HepG2 (cell line): Measurements from ENCODE around the gene IGFL1. TPM values are rescaled to one million over a fixed set of nuclear protein-coding genes. Genes with fewer than 3 reads are reported as not detected.

Source experiments
- FOXJ3 ChIP-seq: sonication (generic); formaldehyde crosslinking; IDR thresholded peaks from 2 replicates; pipeline ENCODE4 v1.4.0; 2020; ENCODE audit warnings: missing genetic modification reagents, mild to moderate bottlenecking, borderline replicate concordance
- HDAC6 ChIP-seq: fragments of 200-600 bp; sonication (generic); IDR thresholded peaks from 2 replicates; pipeline ENCODE4 v1.7.0; 2017; ENCODE audit warnings: mild to moderate bottlenecking, antibody characterized with exemption, low read length, low read depth
- HES4 ChIP-seq: sonication (generic); formaldehyde crosslinking; IDR thresholded peaks from 2 replicates; pipeline ENCODE4 v1.9.0; 2021; ENCODE audit warnings: mild to moderate bottlenecking, missing genetic modification reagents, borderline replicate concordance
- KDM6A ChIP-seq: IDR thresholded peaks from 2 replicates; pipeline ENCODE4 v1.6.1; 2016; ENCODE audit warnings: low read depth
- KLF15 ChIP-seq: sonication (generic); formaldehyde crosslinking; IDR thresholded peaks from 2 replicates; pipeline ENCODE4 v1.8.1; 2023; ENCODE audit warnings: borderline replicate concordance, mild to moderate bottlenecking, inconsistent platforms, missing genetic modification reagents, mixed read lengths
- KLF6 ChIP-seq: IDR thresholded peaks from 2 replicates; pipeline ENCODE4 v1.8.0; 2016; ENCODE audit warnings: missing biosample characterization, missing genetic modification reagents
- RERE ChIP-seq: IDR thresholded peaks from 2 replicates; pipeline ENCODE4 v1.6.1; 2016; ENCODE audit warnings: low read depth, missing genetic modification reagents, missing compliant biosample characterization
- SMC3 ChIP-seq: IDR thresholded peaks from 2 replicates; pipeline ENCODE4 v1.6.1; 2011; ENCODE audit warnings: low read length, improper control_type of control experiment
- TARDBP ChIP-seq: sonication (generic); formaldehyde crosslinking; IDR thresholded peaks from 2 replicates; pipeline ENCODE4 v1.8.0; 2022; ENCODE audit warnings: mild to moderate bottlenecking, missing genetic modification reagents
- THAP11 ChIP-seq: IDR thresholded peaks from 2 replicates; pipeline ENCODE4 v1.6.1; 2016; ENCODE audit warnings: missing biosample characterization, missing genetic modification reagents
- TIGD3 ChIP-seq: sonication (generic); formaldehyde crosslinking; IDR thresholded peaks from 2 replicates; pipeline ENCODE4 v1.5.1; 2020; ENCODE audit warnings: mild to moderate bottlenecking, missing genetic modification reagents, borderline replicate concordance
- XBP1 ChIP-seq: sonication (generic); formaldehyde crosslinking; IDR thresholded peaks from 2 replicates; pipeline ENCODE4 v1.5.0; 2020; ENCODE audit warnings: missing genetic modification reagents
- ZFP41 ChIP-seq: sonication (generic); formaldehyde crosslinking; IDR thresholded peaks from 2 replicates; pipeline ENCODE4 v1.4.0; 2020; ENCODE audit warnings: mild to moderate bottlenecking, missing genetic modification reagents, borderline replicate concordance
- ZNF878 ChIP-seq: sonication (generic); formaldehyde crosslinking; IDR thresholded peaks from 2 replicates; pipeline ENCODE4 v1.8.1; 2023; ENCODE audit warnings: mild to moderate bottlenecking, missing genetic modification reagents, moderate library complexity
- polyA plus RNA-seq, 8 experiments: library from polyadenylated mRNA; depleted of rRNA in 3 of 8; stranded (reverse) in 7 of 8; unstranded in 1 of 8; fragments of >200 nt; fragmentation: Illumina TruSeq in 4 of 8; extraction: Trizol in 4 of 8; gene quantifications; 2 replicates each; pipeline versions ENCODE4 v1.2.1 to v1.2.3, GENCODE V29; 2011 to 2016; ENCODE audit warnings: low read depth in 4 of 8, missing spikeins in 1 of 8, mixed read lengths in 1 of 8; ENCODE audit not compliant: insufficient read depth in 1 of 8
- total RNA-seq, 5 experiments: library from RNA; depleted of rRNA; stranded (reverse); fragments of >200 nt; fragmentation: Illumina TruSeq; extraction: Trizol; gene quantifications; 2 replicates each; pipeline ENCODE4 v1.2.3, GENCODE V29; 2016; ENCODE audit warnings: low read depth in 1 of 5
- TF ChIP-seq, protein P1 (sequence below): sonication (generic); formaldehyde crosslinking; IDR thresholded peaks from 2 replicates; pipeline ENCODE4 v1.8.0; 2022; ENCODE audit warnings: mild to moderate bottlenecking, missing genetic modification reagents, borderline replicate concordance
- TF ChIP-seq, protein P2 (sequence below): sonication (generic); formaldehyde crosslinking; conservative IDR thresholded peaks from 2 replicates; pipeline ENCODE4 v1.4.0; 2020; ENCODE audit warnings: mild to moderate bottlenecking, missing genetic modification reagents, moderate library complexity

Gene IGFL1
- total and polyA plus RNA-seq, 2 of the 13 experiments (the other 11 are each of a cell fraction or from before 2014, with no cell fraction given) = not detected

DNA sequence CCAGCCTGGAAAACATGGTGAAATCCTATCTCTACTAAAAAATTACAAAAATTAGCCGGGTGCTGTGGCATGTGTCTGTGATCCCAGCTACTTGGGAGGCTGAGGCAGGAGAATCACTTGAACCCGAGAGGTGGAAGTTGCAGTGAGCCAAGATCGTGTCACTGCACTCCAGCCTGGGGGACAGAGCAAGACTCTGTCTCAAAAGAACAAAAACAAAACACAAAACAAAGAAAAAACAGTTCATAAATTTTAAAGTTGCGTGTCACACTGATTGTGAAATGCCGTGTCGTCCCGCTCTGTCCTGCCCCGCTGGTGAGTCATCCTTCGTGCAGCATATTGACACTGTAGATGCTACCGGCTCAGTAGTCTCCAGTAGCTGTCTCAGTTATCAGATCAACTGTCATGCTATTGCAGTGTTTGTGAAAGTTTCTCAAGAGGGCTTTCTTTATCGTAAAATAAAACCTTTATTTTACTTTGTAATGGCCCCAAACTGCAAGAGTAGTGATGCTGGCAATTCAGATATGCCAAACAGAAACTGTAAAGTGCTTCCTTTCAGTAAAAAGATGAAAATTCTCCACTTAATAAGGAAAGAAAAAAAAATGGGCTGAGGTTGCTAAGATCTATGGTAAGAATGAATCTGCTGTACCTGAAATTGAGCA is 36.4 kb upstream of the IGFL1 start (continued):
- TF ChIP-seq FOXJ3 (CRISPR knock-in tag) (no peak), XBP1 (CRISPR knock-in tag) (no peak), ZFP41 (no peak), THAP11 (peak; percentile 57), HES4 (CRISPR knock-in tag) (no peak), KDM6A (CRISPR knock-in tag) (no peak), TIGD3 (no peak), ZNF878 (CRISPR knock-in tag) (no peak), HDAC6 (no peak), TARDBP (0 out of 2 replicates have a peak, but pooled peaks have one; percentile 16), KLF6 (CRISPR knock-in tag) (no peak), RERE (CRISPR knock-in tag) (peak; percentile 22; the same call in 1 of the 2 replicates), SMC3 (no peak; the same call in 1 of the 2 replicates), KLF15 (CRISPR knock-in tag) (no peak)
- TF ChIP-seq, protein P1, sequence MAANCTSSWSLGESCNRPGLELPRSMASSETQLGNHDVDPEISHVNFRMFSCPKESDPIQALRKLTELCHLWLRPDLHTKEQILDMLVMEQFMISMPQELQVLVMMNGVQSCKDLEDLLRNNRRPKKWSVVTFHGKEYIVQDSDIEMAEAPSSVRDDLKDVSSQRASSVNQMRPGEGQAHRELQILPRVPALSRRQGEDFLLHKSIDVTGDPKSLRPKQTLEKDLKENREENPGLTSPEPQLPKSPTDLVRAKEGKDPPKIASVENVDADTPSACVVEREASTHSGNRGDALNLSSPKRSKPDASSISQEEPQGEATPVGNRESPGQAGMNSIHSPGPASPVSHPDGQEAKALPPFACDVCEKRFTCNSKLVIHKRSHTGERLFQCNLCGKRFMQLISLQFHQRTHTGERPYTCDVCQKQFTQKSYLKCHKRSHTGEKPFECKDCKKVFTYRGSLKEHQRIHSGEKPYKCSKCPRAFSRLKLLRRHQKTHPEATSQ (CRISPR knock-in tag) = no peak
- TF ChIP-seq, protein P2, sequence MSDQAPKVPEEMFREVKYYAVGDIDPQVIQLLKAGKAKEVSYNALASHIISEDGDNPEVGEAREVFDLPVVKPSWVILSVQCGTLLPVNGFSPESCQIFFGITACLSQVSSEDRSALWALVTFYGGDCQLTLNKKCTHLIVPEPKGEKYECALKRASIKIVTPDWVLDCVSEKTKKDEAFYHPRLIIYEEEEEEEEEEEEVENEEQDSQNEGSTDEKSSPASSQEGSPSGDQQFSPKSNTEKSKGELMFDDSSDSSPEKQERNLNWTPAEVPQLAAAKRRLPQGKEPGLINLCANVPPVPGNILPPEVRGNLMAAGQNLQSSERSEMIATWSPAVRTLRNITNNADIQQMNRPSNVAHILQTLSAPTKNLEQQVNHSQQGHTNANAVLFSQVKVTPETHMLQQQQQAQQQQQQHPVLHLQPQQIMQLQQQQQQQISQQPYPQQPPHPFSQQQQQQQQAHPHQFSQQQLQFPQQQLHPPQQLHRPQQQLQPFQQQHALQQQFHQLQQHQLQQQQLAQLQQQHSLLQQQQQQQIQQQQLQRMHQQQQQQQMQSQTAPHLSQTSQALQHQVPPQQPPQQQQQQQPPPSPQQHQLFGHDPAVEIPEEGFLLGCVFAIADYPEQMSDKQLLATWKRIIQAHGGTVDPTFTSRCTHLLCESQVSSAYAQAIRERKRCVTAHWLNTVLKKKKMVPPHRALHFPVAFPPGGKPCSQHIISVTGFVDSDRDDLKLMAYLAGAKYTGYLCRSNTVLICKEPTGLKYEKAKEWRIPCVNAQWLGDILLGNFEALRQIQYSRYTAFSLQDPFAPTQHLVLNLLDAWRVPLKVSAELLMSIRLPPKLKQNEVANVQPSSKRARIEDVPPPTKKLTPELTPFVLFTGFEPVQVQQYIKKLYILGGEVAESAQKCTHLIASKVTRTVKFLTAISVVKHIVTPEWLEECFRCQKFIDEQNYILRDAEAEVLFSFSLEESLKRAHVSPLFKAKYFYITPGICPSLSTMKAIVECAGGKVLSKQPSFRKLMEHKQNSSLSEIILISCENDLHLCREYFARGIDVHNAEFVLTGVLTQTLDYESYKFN (CRISPR knock-in tag) = 0 out of 2 replicates have a peak, but pooled peaks have one; percentile 33
